Measurements from ENCODE around the gene BLVRB. TPM values are rescaled to one million over a fixed set of nuclear protein-coding genes. Genes with fewer than 3 reads are reported as not detected.
"Not testable (repeated sequence)": the region's sequence is repeated elsewhere in the genome, so short reads cannot be mapped to it uniquely, and the experiment has no call there.

BLVRB gene
- total RNA-seq, 3 donors from 2014 or later = 70.9 to 87.6 (median 76.8) TPM

DNA sequence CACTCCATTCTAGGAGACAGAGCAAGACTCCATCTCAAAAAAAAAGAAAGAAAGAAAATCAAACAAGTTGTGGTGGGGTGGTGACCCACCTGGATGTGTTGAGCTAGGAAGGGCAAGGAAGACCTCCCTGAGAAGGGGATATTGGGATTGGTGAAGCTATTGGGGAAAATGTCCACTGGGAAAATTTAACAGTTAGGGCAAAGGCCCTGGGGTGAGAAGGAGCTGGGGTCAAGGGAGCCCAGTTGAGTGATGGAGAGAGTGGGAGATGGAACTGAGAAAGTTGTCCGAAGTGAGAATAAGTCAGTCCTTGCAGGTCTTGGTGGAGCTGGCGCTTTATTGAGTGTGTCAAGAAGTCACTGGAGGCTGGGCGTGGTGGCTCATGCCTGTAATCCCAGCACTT is 27.3 kb downstream of the BLVRB start:
- peaks cover 4% of the 10 kb centered on the region for H3K36me3 ChIP-seq (ENCODE audit: low read depth)
- TF ChIP-seq, protein P1, sequence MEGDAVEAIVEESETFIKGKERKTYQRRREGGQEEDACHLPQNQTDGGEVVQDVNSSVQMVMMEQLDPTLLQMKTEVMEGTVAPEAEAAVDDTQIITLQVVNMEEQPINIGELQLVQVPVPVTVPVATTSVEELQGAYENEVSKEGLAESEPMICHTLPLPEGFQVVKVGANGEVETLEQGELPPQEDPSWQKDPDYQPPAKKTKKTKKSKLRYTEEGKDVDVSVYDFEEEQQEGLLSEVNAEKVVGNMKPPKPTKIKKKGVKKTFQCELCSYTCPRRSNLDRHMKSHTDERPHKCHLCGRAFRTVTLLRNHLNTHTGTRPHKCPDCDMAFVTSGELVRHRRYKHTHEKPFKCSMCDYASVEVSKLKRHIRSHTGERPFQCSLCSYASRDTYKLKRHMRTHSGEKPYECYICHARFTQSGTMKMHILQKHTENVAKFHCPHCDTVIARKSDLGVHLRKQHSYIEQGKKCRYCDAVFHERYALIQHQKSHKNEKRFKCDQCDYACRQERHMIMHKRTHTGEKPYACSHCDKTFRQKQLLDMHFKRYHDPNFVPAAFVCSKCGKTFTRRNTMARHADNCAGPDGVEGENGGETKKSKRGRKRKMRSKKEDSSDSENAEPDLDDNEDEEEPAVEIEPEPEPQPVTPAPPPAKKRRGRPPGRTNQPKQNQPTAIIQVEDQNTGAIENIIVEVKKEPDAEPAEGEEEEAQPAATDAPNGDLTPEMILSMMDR (IDR thresholded peaks at IDR 0.05) = no peak
- H3K9me3 ChIP-seq = no peaks in the 10 kb centered on the region
- ATAC-seq (no peak), DNase-seq (no peak)
- H3K4me3 ChIP-seq = no peak overlapping the region
- H3K4me1 ChIP-seq (ENCODE audit: low read depth) = peaks cover 14% of the 10 kb centered on the region
- intact Hi-C loops (cut with DNase I, micrococcal nuclease) = no loop called here

DNA sequence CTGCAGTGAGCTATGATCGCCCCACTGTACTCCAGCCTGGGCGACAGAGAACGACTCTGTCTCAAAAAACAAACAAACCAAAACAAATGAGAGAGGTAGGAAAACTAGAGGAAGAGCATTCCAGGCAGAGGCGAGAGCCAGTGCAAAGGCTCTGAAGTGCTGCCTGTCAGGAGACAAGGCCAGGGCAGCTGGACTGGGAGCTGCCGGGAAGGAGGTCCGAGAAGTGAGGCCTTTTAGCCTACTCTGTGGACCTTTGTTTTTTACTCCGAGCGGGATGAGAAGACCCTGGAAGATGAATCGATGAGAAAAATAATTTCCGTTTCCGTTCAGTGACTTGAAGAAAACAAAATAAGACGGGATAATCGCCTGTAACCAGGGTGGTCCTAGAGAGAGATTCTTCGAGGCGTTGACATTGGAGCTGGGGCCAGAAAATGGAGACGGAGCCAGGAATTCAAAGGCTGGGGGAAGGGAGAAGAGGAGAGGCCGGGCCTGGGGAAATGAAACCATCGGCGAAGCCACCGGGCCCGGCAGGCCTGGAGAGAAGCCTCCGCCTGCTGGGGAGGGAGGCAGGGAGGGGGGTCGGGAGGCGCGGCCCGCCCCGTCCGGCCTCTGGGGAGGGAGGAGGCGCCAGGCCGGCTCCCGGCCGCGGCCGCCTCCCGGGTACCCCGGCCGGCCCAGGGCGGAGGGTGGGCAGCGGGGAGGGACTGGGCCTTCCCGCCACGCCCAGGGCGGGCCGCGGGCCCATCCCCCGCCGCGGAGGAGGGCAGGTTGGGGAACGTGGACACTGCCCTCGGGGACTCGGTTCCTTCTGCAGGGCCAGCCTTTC is 31.9 kb downstream of the BLVRB start:
- Histone ChIP-seq H3K4me1 (ENCODE audit: low read depth) (peaks cover 19% of the 10 kb centered on the region), H3K4me3 (peak overlapping the region; percentile 19), H3K36me3 (ENCODE audit: low read depth) (no peaks in the 10 kb centered on the region), H3K9me3 (no peaks in the 10 kb centered on the region)
- peak; percentile 90 to 95 (median 93) for DNase-seq
- TF ChIP-seq, protein P1 (IDR thresholded peaks at IDR 0.05) = no peak
- intact Hi-C loops (cut with DNase I, micrococcal nuclease) = no loop called here
- peak; percentile 97 for ATAC-seq

DNA sequence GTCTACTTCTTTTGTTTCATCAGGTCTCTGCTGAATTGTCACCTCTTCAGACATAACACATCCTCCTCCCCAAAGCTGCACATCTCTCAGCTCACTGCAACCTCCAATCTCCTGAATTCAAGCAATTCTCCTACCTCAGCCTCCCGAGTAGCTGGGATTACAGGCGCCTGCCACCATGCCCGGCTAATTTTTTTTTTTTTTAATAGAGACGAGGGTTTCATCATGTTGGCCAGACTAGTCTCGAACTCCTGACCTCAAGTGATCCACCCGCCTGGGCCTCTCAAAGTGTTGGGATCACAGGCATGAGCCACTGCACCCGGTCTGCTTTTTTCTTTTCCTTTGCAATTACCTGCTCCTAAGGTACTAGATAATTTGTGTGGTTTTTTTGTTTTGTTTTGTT is 32.8 kb downstream of the BLVRB start:
- H3K36me3 ChIP-seq (ENCODE audit: low read depth); DNase-seq; H3K9me3 ChIP-seq; H3K4me3 ChIP-seq; intact Hi-C loops (cut with DNase I, micrococcal nuclease); ATAC-seq: not testable (repeated sequence)
- peaks cover 19% of the 10 kb centered on the region for H3K4me1 ChIP-seq (ENCODE audit: low read depth)

DNA sequence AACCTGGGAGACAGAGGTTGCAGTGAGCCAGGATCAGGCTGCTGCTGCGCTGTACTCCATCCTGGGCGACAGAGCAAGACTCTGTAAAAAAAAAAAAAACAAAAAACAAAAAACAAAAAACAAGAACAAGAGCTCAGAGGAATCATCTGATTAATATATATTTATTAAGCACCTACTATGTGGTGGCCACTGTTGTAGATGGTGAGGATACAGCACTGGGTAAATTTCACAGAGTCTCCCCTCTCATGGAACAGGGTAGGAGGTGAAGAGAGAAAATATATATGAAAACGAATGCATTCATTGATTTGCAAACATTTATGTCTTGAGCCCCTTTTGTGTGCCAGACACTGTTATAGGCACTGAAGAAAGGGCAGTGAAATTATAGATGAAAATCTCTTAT is 33.8 kb downstream of the BLVRB start:
- no peaks in the 10 kb centered on the region for H3K36me3 ChIP-seq (ENCODE audit: low read depth)
- H3K4me3 ChIP-seq = no peak overlapping the region
- intact Hi-C loops (cut with DNase I, micrococcal nuclease) = no loop called here
- ATAC-seq = no peak
- H3K4me1 ChIP-seq (ENCODE audit: low read depth) = peaks cover 19% of the 10 kb centered on the region
- H3K9me3 ChIP-seq = no peaks in the 10 kb centered on the region
- TF ChIP-seq, protein P1 (IDR thresholded peaks at IDR 0.05) = no peak
- no peak for DNase-seq

DNA sequence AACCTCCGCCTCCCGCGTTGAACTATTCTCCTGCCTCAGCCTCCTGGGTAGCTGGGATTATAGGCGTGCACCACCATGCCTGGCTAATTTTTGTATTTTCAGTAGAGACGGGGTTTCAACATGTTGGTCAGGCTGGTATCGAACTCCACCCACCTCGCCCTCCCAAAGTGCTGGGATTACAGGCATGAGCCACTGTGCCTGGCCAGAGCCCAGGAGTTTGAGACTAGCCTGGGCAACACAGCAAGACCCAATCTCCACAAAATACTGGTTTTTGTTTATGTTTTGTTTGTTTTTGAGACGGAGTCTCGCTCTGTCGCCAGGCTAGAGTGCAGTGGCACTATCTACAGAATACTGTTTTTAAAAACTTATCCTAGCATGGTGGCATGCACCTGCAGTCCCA is 35.3 kb downstream of the BLVRB start:
- ATAC-seq; H3K36me3 ChIP-seq (ENCODE audit: low read depth): not testable (repeated sequence)

DNA sequence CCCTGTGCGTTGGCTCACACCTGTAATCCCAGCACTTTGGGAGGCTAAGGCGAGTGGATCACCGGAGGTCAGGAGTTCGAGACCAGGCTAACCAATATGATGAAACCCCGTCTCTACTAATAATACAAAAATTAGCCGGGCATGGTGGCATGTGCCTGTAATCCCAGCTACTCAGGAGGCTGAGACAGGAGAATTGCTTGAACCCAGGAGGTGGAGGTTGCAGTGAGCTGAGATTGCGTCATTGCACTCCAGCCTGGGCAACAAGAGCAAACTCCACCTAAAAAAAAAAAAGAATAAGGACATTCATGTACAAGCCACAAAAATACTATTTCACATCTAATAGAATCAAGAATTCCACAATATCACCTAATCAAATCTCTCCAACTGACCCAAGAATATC is 37.3 kb downstream of the BLVRB start:
- H3K4me1 ChIP-seq (ENCODE audit: low read depth) = peaks cover 24% of the 10 kb centered on the region
- H3K36me3 ChIP-seq (ENCODE audit: low read depth); ATAC-seq; DNase-seq; H3K4me3 ChIP-seq; H3K9me3 ChIP-seq; intact Hi-C loops (cut with DNase I, micrococcal nuclease): not testable (repeated sequence)

More for the DNA sequence above, 35.3 kb downstream of the BLVRB start:
- intact Hi-C loops (cut with DNase I, micrococcal nuclease); H3K9me3 ChIP-seq; DNase-seq; H3K4me3 ChIP-seq: not testable (repeated sequence)
- H3K4me1 ChIP-seq (ENCODE audit: low read depth) = peaks cover 19% of the 10 kb centered on the region

DNA sequence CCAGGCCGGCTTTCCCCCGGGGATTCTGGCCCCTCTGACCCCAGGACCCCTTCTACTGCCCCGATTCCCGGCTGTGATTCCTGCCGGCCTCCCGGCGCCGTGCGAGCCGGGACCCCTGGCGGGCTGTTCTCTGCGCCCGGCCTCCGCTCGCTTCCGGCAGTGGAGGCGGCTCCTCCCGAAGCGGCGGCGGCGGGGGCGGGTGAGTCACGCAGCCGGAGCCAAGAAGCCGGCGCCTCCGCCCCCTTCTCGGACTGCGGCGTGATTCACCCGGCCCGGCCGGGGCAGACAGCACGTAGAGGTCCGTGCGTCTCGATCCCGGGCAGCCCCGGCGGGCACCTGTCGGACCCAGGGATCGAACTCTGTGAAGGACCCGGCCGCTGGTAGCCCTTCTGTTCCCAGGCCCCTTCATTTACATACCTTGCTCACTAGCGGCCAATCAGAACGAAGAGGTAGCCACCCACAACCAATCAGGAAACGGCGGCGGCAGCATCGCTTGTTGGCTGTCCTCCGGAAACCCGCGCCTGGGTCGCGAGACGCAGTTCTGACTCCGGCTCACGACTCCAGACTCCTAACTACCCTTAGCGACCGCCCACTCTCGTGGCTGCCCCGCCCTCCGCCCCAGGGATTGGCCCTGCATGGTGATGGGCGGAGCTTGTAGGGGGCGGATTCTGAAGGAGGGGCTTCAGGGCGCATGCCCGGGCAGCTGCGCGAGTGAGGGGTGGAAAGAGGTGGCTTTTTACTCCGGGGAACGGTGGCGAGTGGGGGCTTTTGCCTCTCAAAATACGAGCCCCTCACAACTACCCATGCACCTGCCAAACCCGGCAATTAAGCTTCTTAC is 39.9 kb downstream of the BLVRB start, which contains the start of gene SERTAD1:
Gene SERTAD1, minus strand, starts transcription at position 543 of the 838 bp plus-strand sequence. CDS start 2,446 bp downstream, outside the sequence.
- H3K36me3 ChIP-seq (ENCODE audit: low read depth) = no peaks in the 10 kb centered on the region
- peak; percentile 88 for ATAC-seq
- peak within 1 kb of the TSS; percentile 85 for H3K4me3 ChIP-seq
- no peaks in the 10 kb centered on the region for H3K9me3 ChIP-seq
- DNase-seq = peak; percentile 100
- peaks cover 18% of the 10 kb centered on the region for H3K4me1 ChIP-seq (ENCODE audit: low read depth)
- TF ChIP-seq, protein P1 (IDR thresholded peaks at IDR 0.05) = peak; percentile 44
- intact Hi-C loops (cut with DNase I, micrococcal nuclease) = no loop called here

Data from mucosa of descending colon (tissue), 3 donors.